ENCODE data around the gene SFXN1. TPM values are rescaled to one million over a fixed set of nuclear protein-coding genes. Genes with fewer than 3 reads are reported as not detected.

Gene SFXN1
- total and polyA plus RNA-seq, 4 donors, result 47.3 to 241 (median 53.7) TPM

- Histone ChIP-seq H3K27me3 (ENCODE audit: control insufficient read depth in 4 of 4, insufficient read depth in 4 of 4, low read length in 3 of 4) (no peaks in the 10 kb centered on the region), H3K27ac (ENCODE audit: low read depth in 1 of 2, low read length in 2 of 2) (no peak overlapping the region), H3K4me1 (ENCODE audit: control insufficient read depth in 4 of 4, insufficient read depth in 4 of 4, low read length in 3 of 4) (no peaks in the 10 kb centered on the region), H3K9ac (ENCODE audit: low read depth in 1 of 2, low read length in 2 of 2) (no peak overlapping the region), H3K36me3 (ENCODE audit: control insufficient read depth in 4 of 4, insufficient read depth in 3 of 4, low read depth in 1 of 4, low read length in 3 of 4) (peaks cover 0 to 3% (median 0%) of the 10 kb centered on the region in 4 donors), H3K4me3 (ENCODE audit: low read depth in 1 of 3, low read length in 3 of 3) (no peak overlapping the region), H3K9me3 (ENCODE audit: control insufficient read depth in 4 of 4, low read length in 3 of 4) (no peaks in the 10 kb centered on the region)
- TF ChIP-seq REST (IDR thresholded peaks at IDR 0.05) (no peak), FOXA2 (IDR thresholded peaks at IDR 0.05) (no peak), SP1 (IDR thresholded peaks at IDR 0.05) (no peak), GABPA (IDR thresholded peaks at IDR 0.05 in 1 of 2, conservative IDR thresholded peaks at IDR 0.05 in 1 of 2) (no peak)
- WGBS, result 73% methylated on average over 3 of the region's 3 CpGs
- DNase-seq (ENCODE audit: low spot score), result no peak
Observed at GRCh38 chr5:175535796-175536195, 57.4 kb downstream of the SFXN1 start.

- DNase-seq (ENCODE audit: low spot score), result no peak
- no peak overlapping the region for H3K9ac ChIP-seq (ENCODE audit: low read depth in 1 of 2, low read length in 2 of 2)
- H3K36me3 ChIP-seq (ENCODE audit: control insufficient read depth in 4 of 4, insufficient read depth in 3 of 4, low read depth in 1 of 4, low read length in 3 of 4), result no peaks in the 10 kb centered on the region
- H3K9me3 ChIP-seq (ENCODE audit: control insufficient read depth in 4 of 4, low read length in 3 of 4), result no peaks in the 10 kb centered on the region
- no peak for TF ChIP-seq CTCF (IDR thresholded peaks at IDR 0.05; ENCODE audit: low read depth, low read length, missing input control)
- no peak for TF ChIP-seq ZBTB33 (IDR thresholded peaks at IDR 0.05)
- no peak for TF ChIP-seq NR2F2 (IDR thresholded peaks at IDR 0.05)
- TF ChIP-seq RXRA (IDR thresholded peaks at IDR 0.05), result no peak
- TF ChIP-seq YY1 (IDR thresholded peaks at IDR 0.05), result no peak
- no peak for TF ChIP-seq REST (IDR thresholded peaks at IDR 0.05)
- H3K4me3 ChIP-seq (ENCODE audit: low read depth in 1 of 3, low read length in 3 of 3), result no peak overlapping the region
- H3K27me3 ChIP-seq (ENCODE audit: control insufficient read depth in 4 of 4, insufficient read depth in 4 of 4, low read length in 3 of 4), result no peaks in the 10 kb centered on the region
- WGBS, result 80% methylated on average over 5 of the region's 5 CpGs
- no peaks in the 10 kb centered on the region for H3K4me1 ChIP-seq (ENCODE audit: control insufficient read depth in 4 of 4, insufficient read depth in 4 of 4, low read length in 3 of 4)
- H3K27ac ChIP-seq (ENCODE audit: low read depth in 1 of 2, low read length in 2 of 2), result no peak overlapping the region
Observed at GRCh38 chr5:175538576-175538975, 60.2 kb downstream of the SFXN1 start.

All from liver (tissue), 9 donors.